GM19324 (cell line): ENCODE results near the gene SPOPL.

ENCODE experiments used
- ATAC-seq: cut with Tn5 transposase; IDR thresholded peaks from one replicate; pipeline ENCODE4 v1.9.1; 2021; ENCODE audit warnings: mild to moderate bottlenecking, moderate library complexity; ENCODE audit not compliant: unreplicated experiment, low FRiP score

SPOPL gene

GRCh38 chr2:138493334-138493733 is 8.2 kb upstream of the SPOPL start:
- ATAC-seq = no peak

GRCh38 chr2:138494265-138494966 is 7.2 kb upstream of the SPOPL start:
- ATAC-seq = no peak

GRCh38 chr2:138495384-138495783 is 6.2 kb upstream of the SPOPL start:
- no peak for ATAC-seq

- ATAC-seq = no peak
These were observed 5.4 kb upstream of the SPOPL start for GRCh38 chr2:138496096-138496651.

- no peak for ATAC-seq
These were observed 4.3 kb upstream of the SPOPL start for GRCh38 chr2:138497294-138497693.

GRCh38 chr2:138499684-138500083 is 1.9 kb upstream of the SPOPL start:
- ATAC-seq = no peak

- ATAC-seq = peak; percentile 3
These were observed 762 bp upstream of the SPOPL start for GRCh38 chr2:138500592-138501424.

- ATAC-seq = peak; percentile 1
These were observed 901 bp downstream of the SPOPL start for GRCh38 chr2:138502255-138503086.

GRCh38 chr2:138503087-138503442 is 1.5 kb downstream of the SPOPL start:
- ATAC-seq = no peak

GRCh38 chr2:138503652-138504051 is 2.1 kb downstream of the SPOPL start:
- no peak for ATAC-seq

GRCh38 chr2:138504092-138504491 is 2.5 kb downstream of the SPOPL start:
- no peak for ATAC-seq

GRCh38 chr2:138504546-138505235 is 3.1 kb downstream of the SPOPL start:
- peak; percentile 18 for ATAC-seq

GRCh38 chr2:138507267-138507666 is 5.7 kb downstream of the SPOPL start:
- ATAC-seq = no peak

- ATAC-seq = no peak
These were observed 8.7 kb downstream of the SPOPL start for GRCh38 chr2:138510319-138510718.

GRCh38 chr2:138512672-138513071 is 11.1 kb downstream of the SPOPL start:
- ATAC-seq = no peak

GRCh38 chr2:138514173-138514572 is 12.6 kb downstream of the SPOPL start:
- ATAC-seq = no peak

- ATAC-seq = no peak
These were observed 13.5 kb downstream of the SPOPL start for GRCh38 chr2:138515092-138515491.

GRCh38 chr2:138516030-138516704 is 14.6 kb downstream of the SPOPL start:
- no peak for ATAC-seq

GRCh38 chr2:138518860-138519259 is 17.3 kb downstream of the SPOPL start:
- no peak for ATAC-seq

- no peak for ATAC-seq
These were observed 20.3 kb downstream of the SPOPL start for GRCh38 chr2:138521821-138522220.
